ENCODE data around the gene ADGRD2. TPM values are rescaled to one million over a fixed set of nuclear protein-coding genes. Genes with fewer than 3 reads are reported as not detected.

The ADGRD2 gene
- total RNA-seq, 1 experiment from 2014 or later, result 1.5 TPM

GRCh38 chr9:124477211-124477647 lies 27.0 kb downstream of the ADGRD2 start:
- H3K9ac ChIP-seq (ENCODE audit: extremely low read depth, insufficient read length, low read length), result no peak overlapping the region
- H3K79me2 ChIP-seq (ENCODE audit: insufficient read depth, low read length), result no peaks in the 10 kb centered on the region
- DNase-seq, result peak; percentile 55
- no peak overlapping the region for H4K5ac ChIP-seq (ENCODE audit: insufficient read length, low read depth, low read length)
- H4K20me1 ChIP-seq (ENCODE audit: control insufficient read depth, insufficient read depth, insufficient read length), result no peaks in the 10 kb centered on the region
- no peak overlapping the region for H3T11ph ChIP-seq (ENCODE audit: low read length)
- H2BK120ac ChIP-seq (ENCODE audit: low read depth, low read length, poor library complexity, severe bottlenecking), result no peak overlapping the region
- H2BK15ac ChIP-seq (ENCODE audit: low read depth, low read length), result no peak overlapping the region
- H3K4ac ChIP-seq (ENCODE audit: low read depth, low read length), result no peak overlapping the region
- H3K27ac ChIP-seq (ENCODE audit: insufficient read length, low read depth, low read length), result no peak overlapping the region
- H3K79me1 ChIP-seq (ENCODE audit: insufficient read depth, low read depth, low read length, poor library complexity, severe bottlenecking), result no peaks in the 10 kb centered on the region
- no peak overlapping the region for H2AFZ ChIP-seq (ENCODE audit: low read length)
- peak overlapping the region; percentile 43 for H3K4me2 ChIP-seq (ENCODE audit: insufficient read depth, insufficient read length, low read length)
- no peak overlapping the region for H4K8ac ChIP-seq (replicated peaks; ENCODE audit: insufficient read length, low read depth, low read length)
- Mint-ChIP-seq H3K27me3 (ENCODE audit: low read depth) (peaks cover 63% of the 10 kb centered on the region), H3K27ac (no peak overlapping the region), H3K36me3 (ENCODE audit: insufficient read depth in 1 of 3, low read depth in 3 of 3) (no peaks in the 10 kb centered on the region; a peak in 1 of 7 replicates), H3K9me3 (no peaks in the 10 kb centered on the region), H3K4me1 (peaks cover 16 to 42% of the 10 kb centered on the region in 2 experiments), H3K4me3 (peak overlapping the region; percentile 41 to 72)
- H4K91ac ChIP-seq (ENCODE audit: insufficient read length, low read depth, low read length), result no peak overlapping the region
- no peak overlapping the region for H2AK5ac ChIP-seq (ENCODE audit: insufficient read length, low read length)
- peak; percentile 28; the same call in 2 of the 3 replicates for TF ChIP-seq CTCF (conservative IDR thresholded peaks at IDR 0.05)
- no peak overlapping the region for H2BK12ac ChIP-seq (ENCODE audit: insufficient read length, low read depth, low read length)
- H3K23ac ChIP-seq (ENCODE audit: insufficient read length, low read depth, low read length), result no peak overlapping the region
- WGBS (ENCODE audit: extremely low coverage, insufficient read length, low lambda C conversion rate), result no CpG with 5 or more reads among the region's 19 CpGs
- no peaks in the 10 kb centered on the region for H3K9me3 ChIP-seq (ENCODE audit: control insufficient read depth, low read depth, low read length)
- H2BK20ac ChIP-seq (ENCODE audit: low read depth, low read length, poor library complexity, severe bottlenecking), result no peak overlapping the region
- H3K27me3 ChIP-seq (ENCODE audit: insufficient read depth, low read length), result peaks cover 3% of the 10 kb centered on the region; the same call in 1 of the 2 replicates
- peak overlapping the region; percentile 58 for H3K14ac ChIP-seq (ENCODE audit: insufficient read depth, low read length)
- no peak overlapping the region for H2BK5ac ChIP-seq (ENCODE audit: insufficient read length, low read length)
- H3K23me2 ChIP-seq (ENCODE audit: insufficient read length, low read depth, low read length, poor library complexity, severe bottlenecking), result peaks cover under 1% of the 10 kb centered on the region
- H3K4me1 ChIP-seq (ENCODE audit: insufficient read depth, low read length), result no peaks in the 10 kb centered on the region
- H3K18ac ChIP-seq (ENCODE audit: insufficient read length, low read depth, low read length), result no peak overlapping the region
- H3K56ac ChIP-seq (ENCODE audit: insufficient read length, low read depth, low read length), result no peak overlapping the region

All from H9 (cell line).